Endodermal cell (in vitro differentiated cells): Measurements from ENCODE around the gene UNC13A. TPM values are rescaled to one million over a fixed set of nuclear protein-coding genes. Genes with fewer than 3 reads are reported as not detected.
"Not testable (repeated sequence)": the region's sequence is repeated elsewhere in the genome, so short reads cannot be mapped to it uniquely, and the experiment has no call there.

Source experiments
- DNase-seq: peaks from one replicate; pipeline ENCODE4 v3.0.0-alpha.2; 2017
- H3K27ac ChIP-seq: 2 replicates; pipeline ENCODE4 v1.5.1; 2013; ENCODE audit warnings: mild to moderate bottlenecking, low read depth, low read length, moderate library complexity
- H3K27me3 ChIP-seq: 2 replicates; pipeline ENCODE4 v1.6.1; 2013; ENCODE audit warnings: mild to moderate bottlenecking, low read length, moderate library complexity; ENCODE audit not compliant: insufficient read depth, control insufficient read depth, poor library complexity, severe bottlenecking
- H3K36me3 ChIP-seq: 2 replicates; pipeline ENCODE4 v1.7.0; 2013; ENCODE audit warnings: mild to moderate bottlenecking, low read length, moderate library complexity; ENCODE audit not compliant: control insufficient read depth, insufficient read depth
- H3K4me1 ChIP-seq: one replicate; pipeline ENCODE4 v1.7.0; 2013; ENCODE audit warnings: low read length; ENCODE audit not compliant: control insufficient read depth, insufficient read depth
- H3K4me3 ChIP-seq: 2 replicates; pipeline ENCODE4 v1.5.1; 2013; ENCODE audit warnings: mild to moderate bottlenecking, low read length, moderate library complexity
- H3K9ac ChIP-seq: 2 replicates; pipeline ENCODE4 v1.6.1; 2013; ENCODE audit warnings: mild to moderate bottlenecking, low read length, moderate library complexity; ENCODE audit not compliant: poor library complexity, severe bottlenecking; ENCODE audit errors: extremely low read depth
- H3K9me3 ChIP-seq: 2 replicates; pipeline ENCODE4 v1.6.1; 2013; ENCODE audit warnings: mild to moderate bottlenecking, low read length, moderate library complexity; ENCODE audit not compliant: control insufficient read depth
- H3K27ac Mint-ChIP-seq: 2 replicates; pipeline ENCODE4 v1.8.0; 2020; ENCODE audit warnings: mixed read lengths
- H3K27me3 Mint-ChIP-seq: 2 replicates; pipeline ENCODE4 v1.8.0; 2021; ENCODE audit warnings: mild to moderate bottlenecking, mixed read lengths; ENCODE audit not compliant: insufficient read depth
- H3K36me3 Mint-ChIP-seq: 2 replicates; pipeline ENCODE4 v1.8.0; 2020; ENCODE audit warnings: low read depth, mixed read lengths
- H3K4me1 Mint-ChIP-seq: 2 replicates; pipeline ENCODE4 v1.8.0; 2020; ENCODE audit warnings: mixed read lengths
- H3K4me3 Mint-ChIP-seq: 2 replicates; pipeline ENCODE4 v1.8.0; 2020; ENCODE audit warnings: mild to moderate bottlenecking, moderate library complexity, mixed read lengths
- H3K9me3 Mint-ChIP-seq: 2 replicates; pipeline ENCODE4 v1.8.0; 2020; ENCODE audit warnings: mild to moderate bottlenecking, mixed read lengths
- CTCF ChIP-seq: fragments of 200-600 bp; sonication (generic); conservative IDR thresholded peaks from 2 replicates; pipeline ENCODE4 v1.5.0; 2021; ENCODE audit warnings: antibody characterized with exemption, mild to moderate bottlenecking
- WGBS, 2 experiments: methylation state at CpG; one replicate each; pipeline versions ENCODE4 v1.1.5 to v1.1.7; 2013; ENCODE audit warnings: missing lambda C conversion rate in 2 of 2, mixed read lengths in 1 of 2; ENCODE audit not compliant: insufficient coverage in 1 of 2, insufficient read length in 1 of 2; 5-methylcytosine and 5-hydroxymethylcytosine counted together
- total RNA-seq, 2 donors: library from RNA; stranded (reverse); fragmentation: NEBNext Ultra II Directional in 1 of 2; extraction: Animal tissue kit (Norgen Biotek cat#: 25700) in 1 of 2; gene quantifications; 2 replicates in 1 of 2; 3 replicates in 1 of 2; pipeline ENCODE4 v1.2.1, GENCODE V29; 2021

Gene UNC13A
- total RNA-seq, 2 donors from 2014 or later, result 5.6 to 10.7 TPM

- Mint-ChIP-seq H3K9me3 (peaks cover 2% of the 10 kb centered on the region), H3K36me3 (no peaks in the 10 kb centered on the region), H3K27me3 (peaks cover 14% of the 10 kb centered on the region), H3K27ac (no peak overlapping the region), H3K4me3 (no peak overlapping the region), H3K4me1 (no peaks in the 10 kb centered on the region)
- DNase-seq, result no peak
- Histone ChIP-seq H3K36me3 (no peaks in the 10 kb centered on the region), H3K9ac (no peak overlapping the region), H3K27me3 (peaks cover 43% of the 10 kb centered on the region), H3K4me1 (no peaks in the 10 kb centered on the region), H3K4me3 (no peak overlapping the region), H3K9me3 (peaks cover 5% of the 10 kb centered on the region), H3K27ac (no peak overlapping the region)
- WGBS, 2 experiments, result 36 to 38% methylated on average over 1 of the region's 1 CpG
- TF ChIP-seq CTCF, result no peak
Observed at GRCh38 chr19:17590866-17591265, 97.3 kb downstream of the UNC13A start.

GRCh38 chr19:17585395-17585794 is 102.8 kb downstream of the UNC13A start:
- not testable (repeated sequence) for H3K27me3 Mint-ChIP-seq, H3K4me3 Mint-ChIP-seq, H3K9me3 ChIP-seq, H3K4me1 Mint-ChIP-seq, H3K27ac ChIP-seq, H3K9ac ChIP-seq, H3K4me3 ChIP-seq, DNase-seq, H3K27ac Mint-ChIP-seq, H3K4me1 ChIP-seq, H3K9me3 Mint-ChIP-seq
- H3K36me3 Mint-ChIP-seq, result peaks cover 22% of the 10 kb centered on the region
- H3K36me3 ChIP-seq, result peaks cover 18% of the 10 kb centered on the region
- WGBS, 2 experiments, result 92 to 95% methylated on average over 4 to 7 of the region's 7 CpGs
- H3K27me3 ChIP-seq, result peaks cover 30% of the 10 kb centered on the region

- Histone ChIP-seq H3K9me3 (no peaks in the 10 kb centered on the region), H3K36me3 (peaks cover 29% of the 10 kb centered on the region), H3K4me3 (no peak overlapping the region), H3K4me1 (no peaks in the 10 kb centered on the region), H3K9ac (no peak overlapping the region), H3K27me3 (peaks cover 19% of the 10 kb centered on the region), H3K27ac (no peak overlapping the region)
- H3K4me1 Mint-ChIP-seq, result no peaks in the 10 kb centered on the region
- TF ChIP-seq CTCF, result no peak
- H3K9me3 Mint-ChIP-seq, result no peaks in the 10 kb centered on the region
- no peak overlapping the region for H3K27ac Mint-ChIP-seq
- no peaks in the 10 kb centered on the region for H3K27me3 Mint-ChIP-seq
- peaks cover 33% of the 10 kb centered on the region for H3K36me3 Mint-ChIP-seq
- DNase-seq, result no peak
- WGBS, 2 experiments, result 89% methylated on average over 3 of the region's 3 CpGs
- H3K4me3 Mint-ChIP-seq, result no peak overlapping the region
Observed at GRCh38 chr19:17584132-17584531, 104.0 kb downstream of the UNC13A start.

- WGBS, 2 experiments, result 70 to 80% methylated on average over 2 to 8 of the region's 8 CpGs
- TF ChIP-seq CTCF, result peak; percentile 33
- no peaks in the 10 kb centered on the region for H3K9me3 Mint-ChIP-seq
- no peak overlapping the region for H3K4me3 Mint-ChIP-seq
- peaks cover 46% of the 10 kb centered on the region for H3K36me3 Mint-ChIP-seq
- no peak overlapping the region for H3K9ac ChIP-seq
- no peak overlapping the region for H3K27ac Mint-ChIP-seq
- peaks cover 42% of the 10 kb centered on the region for H3K36me3 ChIP-seq
- no peak for DNase-seq
- no peaks in the 10 kb centered on the region for H3K4me1 Mint-ChIP-seq
- peaks cover 4% of the 10 kb centered on the region for H3K27me3 ChIP-seq
- no peak overlapping the region for H3K27ac ChIP-seq
- H3K4me3 ChIP-seq, result no peak overlapping the region
- H3K4me1 ChIP-seq, result no peaks in the 10 kb centered on the region
- H3K9me3 ChIP-seq, result no peaks in the 10 kb centered on the region
- H3K27me3 Mint-ChIP-seq, result no peaks in the 10 kb centered on the region
Observed at GRCh38 chr19:17582613-17583012, 105.5 kb downstream of the UNC13A start.
